GM18909 (cell line): ENCODE results near the gene SH3BGRL.
"Not testable (repeated sequence)": the region's sequence is repeated elsewhere in the genome, so short reads cannot be mapped to it uniquely, and the experiment has no call there.

Experiments
- ATAC-seq: cut with Tn5 transposase; IDR thresholded peaks from one replicate; pipeline ENCODE4 v1.9.1; 2021; ENCODE audit warnings: mild to moderate bottlenecking; ENCODE audit not compliant: unreplicated experiment, poor library complexity

SH3BGRL gene

DNA sequence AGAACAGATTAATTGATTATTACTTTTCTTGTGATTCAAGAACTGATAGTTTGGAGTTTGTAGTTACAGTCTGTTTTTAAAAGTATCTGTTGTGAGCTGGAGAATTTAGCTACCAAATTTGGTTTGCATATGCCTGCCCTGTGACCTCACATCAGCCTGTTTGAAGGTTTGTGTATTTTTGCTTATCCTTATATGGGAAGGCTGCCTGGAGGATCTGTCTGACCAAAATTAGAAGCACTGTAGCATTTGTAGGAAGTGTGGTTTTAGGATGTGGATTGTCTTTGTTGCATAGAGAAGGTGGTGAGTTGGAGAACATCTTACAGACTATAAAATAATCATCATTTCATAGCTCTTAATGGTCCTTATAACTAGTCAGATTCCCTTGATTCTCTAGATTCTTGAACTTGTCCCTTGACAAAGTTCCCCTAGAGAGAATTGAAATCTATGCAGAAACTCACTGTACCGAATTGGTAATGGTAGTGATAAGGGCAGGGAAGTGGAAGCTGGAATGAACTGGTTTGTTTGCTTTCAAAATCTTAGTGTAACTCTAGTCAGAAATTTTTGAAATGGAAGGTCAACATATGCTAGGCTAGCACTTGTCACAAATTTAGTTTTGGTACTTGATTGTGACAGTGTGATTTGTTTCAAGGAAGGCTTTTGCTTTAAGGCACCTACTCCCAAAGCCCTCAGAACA lies 57.3 kb downstream of the SH3BGRL start:
- no peak for ATAC-seq

- no peak for ATAC-seq
Measured at GRCh38 chrX:81259714-81260395, 58.0 kb downstream of the SH3BGRL start.

GRCh38 chrX:81261576-81261975 lies 59.7 kb downstream of the SH3BGRL start:
- ATAC-seq = no peak

DNA sequence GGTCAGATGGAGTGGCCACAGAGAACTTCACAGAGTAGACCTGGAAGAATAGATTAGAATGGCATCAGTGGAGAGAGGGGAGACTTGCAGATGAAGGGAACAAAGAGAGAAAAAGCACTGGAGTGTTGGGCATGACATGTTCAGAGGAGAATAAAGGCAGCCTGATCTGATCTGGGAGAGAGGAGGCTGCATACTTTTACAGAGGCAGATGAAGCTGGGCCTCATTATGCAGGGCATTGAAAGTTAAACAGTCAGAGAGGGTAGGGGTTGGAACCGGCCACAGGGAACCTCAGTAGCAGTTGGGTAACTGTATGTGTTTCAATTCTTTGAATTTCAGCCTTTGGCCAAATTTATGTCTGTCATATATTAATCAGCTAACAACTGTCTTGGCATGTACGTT lies 61.2 kb downstream of the SH3BGRL start:
- no peak for ATAC-seq

DNA sequence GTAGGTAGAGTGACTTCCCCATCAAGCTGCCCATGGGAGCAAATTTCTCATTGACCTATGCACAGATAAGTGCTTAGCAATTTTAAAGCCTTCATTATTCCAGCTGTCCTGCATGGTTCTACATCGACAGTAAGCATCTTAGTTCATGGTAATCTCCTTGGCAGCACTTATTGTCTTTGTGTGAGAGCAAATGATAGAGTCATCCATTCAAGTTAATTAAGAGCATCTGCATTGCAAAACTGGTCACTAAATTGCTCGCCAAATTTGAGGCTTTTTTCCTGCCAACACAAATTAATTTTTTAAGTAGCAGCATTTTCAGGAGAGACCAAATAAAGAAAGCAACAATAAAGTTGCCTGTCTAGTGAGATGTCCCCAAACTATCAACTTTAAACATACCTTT lies 76.7 kb downstream of the SH3BGRL start:
- no peak for ATAC-seq

GRCh38 chrX:81280148-81280547 lies 78.2 kb downstream of the SH3BGRL start:
- no peak for ATAC-seq

DNA sequence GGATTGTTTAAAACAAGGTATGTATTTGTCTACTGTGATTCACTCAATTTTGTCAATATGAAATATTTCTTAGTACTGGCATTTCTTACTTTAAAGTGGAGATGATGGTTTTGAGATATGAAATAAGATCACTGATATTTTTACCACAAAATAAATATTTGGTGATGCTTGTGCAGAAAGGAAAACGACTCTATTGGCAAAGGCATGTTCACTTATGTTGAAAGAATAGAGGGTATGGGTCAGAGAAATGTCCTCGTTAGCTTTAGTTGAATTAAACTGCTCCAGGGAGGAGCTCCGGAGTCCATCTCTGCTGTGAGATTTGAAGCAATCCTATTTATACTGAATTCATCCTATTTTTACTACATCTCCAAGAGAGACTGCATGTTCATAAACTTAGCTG lies 84.2 kb downstream of the SH3BGRL start:
- no peak for ATAC-seq

DNA sequence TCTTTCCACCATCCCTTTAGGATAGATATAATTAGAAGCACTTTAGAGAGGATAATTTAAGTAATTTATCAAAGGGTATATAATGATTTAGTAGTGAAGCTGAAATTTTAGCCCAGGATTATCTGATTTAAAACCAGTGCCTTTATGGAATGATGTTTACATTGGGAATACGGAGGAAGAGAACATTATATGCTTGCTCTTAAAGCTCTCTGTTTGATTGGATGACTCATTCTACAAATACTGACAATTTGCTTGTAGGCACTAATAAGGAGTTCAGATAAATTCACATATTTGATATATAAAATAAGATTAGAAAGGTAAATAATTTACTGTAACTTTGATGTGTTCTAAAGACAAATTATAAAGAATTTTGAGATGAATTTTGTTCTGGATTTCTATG lies 84.7 kb downstream of the SH3BGRL start:
- ATAC-seq = no peak

- ATAC-seq = no peak
Measured at GRCh38 chrX:81291996-81292395, 90.1 kb downstream of the SH3BGRL start.

DNA sequence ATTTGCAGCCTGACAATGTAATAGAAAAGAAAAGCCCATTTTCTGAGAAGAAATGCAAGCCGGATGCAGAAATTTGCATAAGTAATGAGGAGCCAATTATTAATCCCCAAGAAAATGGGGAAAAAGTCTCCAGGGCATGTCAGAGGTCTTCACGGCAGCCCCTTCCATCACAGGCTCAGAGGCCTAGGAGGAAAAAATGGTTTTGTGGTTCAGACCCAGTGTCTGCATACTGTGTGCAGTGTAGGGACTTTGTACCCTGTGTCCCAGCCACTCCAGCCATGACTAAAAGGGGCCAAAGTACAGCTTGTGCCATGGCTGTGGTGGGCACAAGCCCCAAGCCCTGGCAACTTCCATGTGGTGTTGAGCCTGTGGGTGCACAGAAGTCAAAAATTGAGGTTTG lies 92.2 kb downstream of the SH3BGRL start:
- no peak for ATAC-seq

- no peak for ATAC-seq
Measured at GRCh38 chrX:81301877-81302276, 100.0 kb downstream of the SH3BGRL start.

- ATAC-seq = no peak
Measured at GRCh38 chrX:81304563-81304962, 102.7 kb downstream of the SH3BGRL start.

- ATAC-seq = no peak
Measured at GRCh38 chrX:81305240-81305639, 103.3 kb downstream of the SH3BGRL start.

DNA sequence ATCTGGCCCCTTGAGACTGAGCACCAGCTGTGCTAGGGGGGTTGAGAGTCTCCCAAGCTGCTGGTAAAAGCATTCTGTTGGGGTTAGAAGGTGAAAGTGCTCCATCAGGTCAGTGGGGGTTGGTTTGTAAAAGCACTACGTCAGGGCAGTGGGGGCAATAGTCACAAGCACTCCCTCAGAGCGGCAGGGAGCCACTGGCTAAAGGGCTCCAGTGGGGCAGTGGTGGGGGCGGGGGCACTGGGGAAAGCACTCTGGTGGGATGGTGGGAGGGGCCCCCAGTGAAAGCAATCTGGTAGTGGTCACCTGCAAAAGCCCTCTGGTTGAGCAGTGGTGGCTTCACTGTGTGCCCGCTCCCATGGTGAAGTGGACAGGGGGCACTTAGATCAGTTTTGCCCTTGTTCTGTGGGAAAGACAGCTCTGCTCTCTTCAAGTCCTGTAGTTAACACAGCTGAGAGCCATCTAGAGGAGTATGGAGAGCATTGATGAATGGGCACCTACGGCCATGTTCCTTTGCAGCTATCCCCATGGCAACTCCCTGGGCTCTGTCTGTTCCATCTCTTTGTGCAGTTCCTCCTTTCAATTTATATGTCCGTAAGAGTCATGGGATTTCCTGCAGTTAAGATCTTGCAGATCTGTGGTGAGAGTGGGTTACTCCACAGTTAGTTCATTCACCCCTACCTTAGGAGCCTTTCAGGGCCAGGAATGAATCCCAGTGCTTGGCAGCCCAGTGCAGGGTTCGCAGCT lies 106.4 kb downstream of the SH3BGRL start:
- ATAC-seq = no peak

DNA sequence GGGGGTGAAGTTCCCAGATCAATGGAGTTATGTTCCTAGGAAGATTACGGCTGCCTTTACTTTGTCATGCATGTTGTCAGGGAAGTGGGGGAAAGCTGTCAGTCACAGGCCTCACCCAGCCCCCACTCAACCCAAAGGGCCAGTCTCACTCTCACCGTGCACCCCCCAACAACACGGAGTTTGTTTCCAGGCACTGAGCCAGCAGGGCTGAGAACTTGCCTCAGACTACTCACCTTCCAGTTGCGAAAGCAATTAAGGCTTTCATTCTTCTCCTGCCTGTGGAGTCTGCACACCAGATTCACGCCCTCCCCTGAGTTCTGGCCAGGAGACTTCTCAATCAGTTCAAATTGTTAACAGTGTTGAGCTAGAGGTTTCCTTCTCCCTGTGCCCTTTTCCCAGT lies 114.3 kb downstream of the SH3BGRL start:
- ATAC-seq = no peak

- not testable (repeated sequence) for ATAC-seq
Measured at GRCh38 chrX:81331653-81332052, 129.8 kb downstream of the SH3BGRL start.

DNA sequence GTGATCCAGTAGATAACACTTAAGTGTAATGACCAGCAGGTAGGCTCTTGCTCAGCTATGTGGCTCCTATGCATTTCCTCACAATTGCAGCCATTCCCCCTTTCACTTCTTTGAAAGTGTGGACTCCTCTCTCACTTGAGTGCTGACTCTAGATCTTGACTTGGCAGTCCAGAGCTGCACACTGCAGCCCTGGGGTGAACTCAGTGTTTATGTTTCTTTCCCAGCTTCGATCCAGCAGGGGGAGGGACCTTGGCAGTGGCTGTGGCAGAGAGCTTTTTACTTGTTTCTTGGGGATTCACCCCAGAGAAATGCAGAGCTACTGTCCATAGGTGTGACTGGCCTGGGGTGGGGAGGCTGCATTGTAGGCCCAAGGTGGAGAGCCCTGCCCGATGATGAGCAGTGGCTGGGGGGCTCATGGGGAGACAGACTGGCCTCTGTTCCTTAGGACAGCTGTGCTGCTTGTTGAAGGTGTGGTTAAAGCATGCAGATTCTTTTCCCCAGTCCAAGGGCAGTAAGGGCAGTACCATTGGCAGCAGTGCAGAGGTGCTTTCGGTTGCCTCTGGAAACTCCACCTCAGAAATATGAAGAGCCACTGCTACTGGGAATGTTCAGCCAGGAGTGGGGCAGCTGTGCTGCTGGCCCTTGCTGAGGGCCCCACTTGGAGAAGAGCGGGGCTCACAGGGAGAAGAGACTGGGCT lies 134.7 kb downstream of the SH3BGRL start:
- ATAC-seq = no peak

- ATAC-seq = no peak
Measured at GRCh38 chrX:81337805-81338204, 135.9 kb downstream of the SH3BGRL start.

DNA sequence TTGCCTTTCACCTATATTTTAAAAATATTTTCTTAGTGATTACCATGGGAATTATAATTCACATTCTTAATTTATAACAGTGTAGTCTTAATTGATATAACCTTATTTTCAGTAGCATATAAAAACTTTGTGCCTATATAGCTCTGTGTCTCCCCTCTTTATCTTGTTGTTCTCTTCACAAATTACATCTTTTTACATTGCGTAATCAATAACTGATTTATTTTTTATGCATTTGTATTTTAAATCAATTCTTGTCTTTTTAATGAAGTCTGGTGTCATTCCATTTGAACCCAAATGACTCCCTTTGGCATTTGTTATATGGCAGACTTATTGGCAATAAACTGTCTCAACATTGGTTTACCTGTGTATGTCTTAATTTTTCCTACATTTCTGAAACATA lies 137.0 kb downstream of the SH3BGRL start:
- no peak for ATAC-seq

DNA sequence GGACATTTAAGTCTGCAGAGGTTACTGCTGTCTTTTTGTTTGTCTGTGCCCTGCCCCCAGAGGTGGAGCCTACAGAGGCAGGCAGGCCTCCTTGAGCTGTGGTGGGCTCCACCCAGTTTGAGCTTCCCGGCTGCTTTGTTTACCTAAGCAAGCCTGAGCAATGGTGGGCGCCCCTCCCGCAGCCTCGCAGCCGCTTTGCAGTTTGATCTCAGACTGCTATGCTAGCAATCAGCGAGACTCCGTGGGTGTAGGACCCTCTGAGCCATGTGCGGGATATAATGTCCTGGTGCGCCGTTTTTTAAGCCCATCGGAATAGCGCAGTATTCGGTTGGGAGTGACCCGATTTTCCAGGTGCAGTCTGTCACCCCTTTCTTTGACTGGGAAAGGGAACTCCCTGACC lies 143.4 kb downstream of the SH3BGRL start:
- not testable (repeated sequence) for ATAC-seq
